Endodermal cell (in vitro differentiated cells): ENCODE measurements around the gene TMPRSS4. TPM values are rescaled to one million over a fixed set of nuclear protein-coding genes. Genes with fewer than 3 reads are reported as not detected.
A peak's percentile ranks its signal among the peaks of the same experiment; 100 is the strongest.

Experiments
- DNase-seq: peaks from one replicate; pipeline ENCODE4 v3.0.0-alpha.2; 2017
- H3K27ac ChIP-seq: 2 replicates; pipeline ENCODE4 v1.5.1; 2013; ENCODE audit warnings: mild to moderate bottlenecking, low read depth, low read length, moderate library complexity
- H3K27me3 ChIP-seq: 2 replicates; pipeline ENCODE4 v1.6.1; 2013; ENCODE audit warnings: mild to moderate bottlenecking, low read length, moderate library complexity; ENCODE audit not compliant: insufficient read depth, control insufficient read depth, poor library complexity, severe bottlenecking
- H3K36me3 ChIP-seq: 2 replicates; pipeline ENCODE4 v1.7.0; 2013; ENCODE audit warnings: mild to moderate bottlenecking, low read length, moderate library complexity; ENCODE audit not compliant: control insufficient read depth, insufficient read depth
- H3K4me1 ChIP-seq: one replicate; pipeline ENCODE4 v1.7.0; 2013; ENCODE audit warnings: low read length; ENCODE audit not compliant: control insufficient read depth, insufficient read depth
- H3K4me3 ChIP-seq: 2 replicates; pipeline ENCODE4 v1.5.1; 2013; ENCODE audit warnings: mild to moderate bottlenecking, low read length, moderate library complexity
- H3K9ac ChIP-seq: 2 replicates; pipeline ENCODE4 v1.6.1; 2013; ENCODE audit warnings: mild to moderate bottlenecking, low read length, moderate library complexity; ENCODE audit not compliant: poor library complexity, severe bottlenecking; ENCODE audit errors: extremely low read depth
- H3K9me3 ChIP-seq: 2 replicates; pipeline ENCODE4 v1.6.1; 2013; ENCODE audit warnings: mild to moderate bottlenecking, low read length, moderate library complexity; ENCODE audit not compliant: control insufficient read depth
- H3K27ac Mint-ChIP-seq: 2 replicates; pipeline ENCODE4 v1.8.0; 2020; ENCODE audit warnings: mixed read lengths
- H3K27me3 Mint-ChIP-seq: 2 replicates; pipeline ENCODE4 v1.8.0; 2021; ENCODE audit warnings: mild to moderate bottlenecking, mixed read lengths; ENCODE audit not compliant: insufficient read depth
- H3K36me3 Mint-ChIP-seq: 2 replicates; pipeline ENCODE4 v1.8.0; 2020; ENCODE audit warnings: low read depth, mixed read lengths
- H3K4me1 Mint-ChIP-seq: 2 replicates; pipeline ENCODE4 v1.8.0; 2020; ENCODE audit warnings: mixed read lengths
- H3K4me3 Mint-ChIP-seq: 2 replicates; pipeline ENCODE4 v1.8.0; 2020; ENCODE audit warnings: mild to moderate bottlenecking, moderate library complexity, mixed read lengths
- H3K9me3 Mint-ChIP-seq: 2 replicates; pipeline ENCODE4 v1.8.0; 2020; ENCODE audit warnings: mild to moderate bottlenecking, mixed read lengths
- WGBS, 2 experiments: methylation state at CpG; one replicate each; pipeline versions ENCODE4 v1.1.5 to v1.1.7; 2013; ENCODE audit warnings: missing lambda C conversion rate in 2 of 2, mixed read lengths in 1 of 2; ENCODE audit not compliant: insufficient coverage in 1 of 2, insufficient read length in 1 of 2; 5-methylcytosine and 5-hydroxymethylcytosine counted together
- total RNA-seq, 2 donors: library from RNA; stranded (reverse); fragmentation: NEBNext Ultra II Directional in 1 of 2; extraction: Animal tissue kit (Norgen Biotek cat#: 25700) in 1 of 2; gene quantifications; 2 replicates in 1 of 2; 3 replicates in 1 of 2; pipeline ENCODE4 v1.2.1, GENCODE V29; 2021
- TF ChIP-seq, protein P1 (sequence below): fragments of 200-600 bp; sonication (generic); conservative IDR thresholded peaks from 2 replicates; pipeline ENCODE4 v1.5.0; 2021; ENCODE audit warnings: antibody characterized with exemption, mild to moderate bottlenecking

TMPRSS4 gene
- total RNA-seq, 2 donors from 2014 or later: not detected

DNA sequence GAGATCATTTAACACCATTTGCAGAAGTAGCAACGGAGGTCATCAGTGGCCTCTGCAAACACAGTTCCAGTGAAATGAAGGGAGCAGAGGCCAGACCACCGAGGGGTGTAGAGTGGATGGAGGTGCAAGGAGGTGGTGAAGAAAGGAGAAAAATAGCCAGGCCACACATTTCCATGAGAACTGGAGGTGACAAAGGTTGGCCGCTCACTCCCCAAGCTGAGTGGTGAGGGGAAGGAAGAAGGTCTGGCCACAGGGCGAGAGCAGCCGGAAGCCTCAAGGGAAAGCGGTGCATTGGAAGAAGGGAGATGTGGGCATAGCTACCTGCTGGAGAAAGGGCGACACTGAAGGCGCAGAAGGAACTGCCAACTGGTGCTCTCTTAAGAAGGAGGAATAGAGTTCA, 20.1 kb upstream of the TMPRSS4 start:
- no peak overlapping the region for H3K27ac Mint-ChIP-seq
- TF ChIP-seq, protein P1, sequence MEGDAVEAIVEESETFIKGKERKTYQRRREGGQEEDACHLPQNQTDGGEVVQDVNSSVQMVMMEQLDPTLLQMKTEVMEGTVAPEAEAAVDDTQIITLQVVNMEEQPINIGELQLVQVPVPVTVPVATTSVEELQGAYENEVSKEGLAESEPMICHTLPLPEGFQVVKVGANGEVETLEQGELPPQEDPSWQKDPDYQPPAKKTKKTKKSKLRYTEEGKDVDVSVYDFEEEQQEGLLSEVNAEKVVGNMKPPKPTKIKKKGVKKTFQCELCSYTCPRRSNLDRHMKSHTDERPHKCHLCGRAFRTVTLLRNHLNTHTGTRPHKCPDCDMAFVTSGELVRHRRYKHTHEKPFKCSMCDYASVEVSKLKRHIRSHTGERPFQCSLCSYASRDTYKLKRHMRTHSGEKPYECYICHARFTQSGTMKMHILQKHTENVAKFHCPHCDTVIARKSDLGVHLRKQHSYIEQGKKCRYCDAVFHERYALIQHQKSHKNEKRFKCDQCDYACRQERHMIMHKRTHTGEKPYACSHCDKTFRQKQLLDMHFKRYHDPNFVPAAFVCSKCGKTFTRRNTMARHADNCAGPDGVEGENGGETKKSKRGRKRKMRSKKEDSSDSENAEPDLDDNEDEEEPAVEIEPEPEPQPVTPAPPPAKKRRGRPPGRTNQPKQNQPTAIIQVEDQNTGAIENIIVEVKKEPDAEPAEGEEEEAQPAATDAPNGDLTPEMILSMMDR: no peak
- no peaks in the 10 kb centered on the region for H3K36me3 Mint-ChIP-seq
- no peak overlapping the region for H3K4me3 Mint-ChIP-seq
- Histone ChIP-seq H3K27ac (no peak overlapping the region), H3K9ac (no peak overlapping the region), H3K36me3 (no peaks in the 10 kb centered on the region), H3K4me3 (no peak overlapping the region), H3K4me1 (no peaks in the 10 kb centered on the region), H3K9me3 (no peaks in the 10 kb centered on the region), H3K27me3 (no peaks in the 10 kb centered on the region)
- H3K4me1 Mint-ChIP-seq: peaks cover 9% of the 10 kb centered on the region
- H3K9me3 Mint-ChIP-seq: no peaks in the 10 kb centered on the region
- peak; percentile 36 for DNase-seq
- H3K27me3 Mint-ChIP-seq: peaks cover 7% of the 10 kb centered on the region
- WGBS, 2 experiments: 92 to 96% methylated on average over 7 to 8 of the region's 8 CpGs

DNA sequence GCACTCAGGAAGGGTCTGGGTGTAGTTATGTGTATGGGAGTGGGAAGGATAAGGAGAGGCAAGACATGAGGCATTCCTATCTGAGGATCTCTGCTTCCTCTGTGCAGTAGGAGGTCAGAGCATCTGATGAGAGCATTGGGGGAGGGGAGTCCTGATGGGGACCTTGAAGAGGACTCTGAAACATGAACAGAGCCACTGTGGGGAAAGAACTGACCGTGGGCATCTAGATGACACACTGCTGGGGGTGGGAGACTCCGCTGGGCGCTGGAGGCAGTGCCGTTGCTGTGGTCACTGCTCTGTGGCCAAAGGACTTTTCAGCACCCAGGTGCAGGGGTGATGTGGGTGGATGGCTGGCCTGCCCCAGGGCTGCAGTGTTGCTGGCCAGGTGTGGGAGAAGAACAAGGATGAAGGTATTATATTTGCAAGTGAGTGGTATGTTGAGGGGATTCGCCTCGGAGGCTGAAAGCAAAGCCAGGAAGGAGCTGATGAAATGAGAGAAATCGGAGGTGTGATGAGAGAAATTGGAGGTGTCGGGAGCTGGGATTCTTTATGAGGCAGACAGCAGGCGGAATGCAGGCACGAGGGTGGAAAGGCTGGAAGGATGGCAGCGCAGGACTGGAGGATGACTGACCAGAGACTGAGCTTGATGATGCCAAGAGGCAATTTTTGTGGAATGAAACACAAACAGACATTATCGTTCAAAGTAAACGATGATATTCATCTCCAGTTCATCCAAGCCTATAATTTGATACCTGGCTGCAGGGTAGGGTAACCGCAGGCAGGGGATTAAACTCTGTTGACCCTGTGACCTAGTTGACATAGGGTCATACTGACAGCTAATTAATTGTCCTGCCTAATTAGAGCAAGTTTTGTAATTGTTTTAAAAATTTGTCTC, 19.4 kb upstream of the TMPRSS4 start:
- 92 to 95% methylated on average over 11 to 14 of the region's 14 CpGs for WGBS, 2 experiments
- DNase-seq: peak; percentile 40
- Histone ChIP-seq H3K9me3 (no peaks in the 10 kb centered on the region), H3K9ac (no peak overlapping the region), H3K4me1 (no peaks in the 10 kb centered on the region), H3K4me3 (no peak overlapping the region), H3K27ac (no peak overlapping the region), H3K27me3 (no peaks in the 10 kb centered on the region), H3K36me3 (no peaks in the 10 kb centered on the region)
- H3K36me3 Mint-ChIP-seq: no peaks in the 10 kb centered on the region
- H3K4me3 Mint-ChIP-seq: no peak overlapping the region
- H3K27ac Mint-ChIP-seq: no peak overlapping the region
- H3K27me3 Mint-ChIP-seq: peaks cover 7% of the 10 kb centered on the region
- peaks cover 8% of the 10 kb centered on the region for H3K4me1 Mint-ChIP-seq
- TF ChIP-seq, protein P1: no peak
- H3K9me3 Mint-ChIP-seq: no peaks in the 10 kb centered on the region

DNA sequence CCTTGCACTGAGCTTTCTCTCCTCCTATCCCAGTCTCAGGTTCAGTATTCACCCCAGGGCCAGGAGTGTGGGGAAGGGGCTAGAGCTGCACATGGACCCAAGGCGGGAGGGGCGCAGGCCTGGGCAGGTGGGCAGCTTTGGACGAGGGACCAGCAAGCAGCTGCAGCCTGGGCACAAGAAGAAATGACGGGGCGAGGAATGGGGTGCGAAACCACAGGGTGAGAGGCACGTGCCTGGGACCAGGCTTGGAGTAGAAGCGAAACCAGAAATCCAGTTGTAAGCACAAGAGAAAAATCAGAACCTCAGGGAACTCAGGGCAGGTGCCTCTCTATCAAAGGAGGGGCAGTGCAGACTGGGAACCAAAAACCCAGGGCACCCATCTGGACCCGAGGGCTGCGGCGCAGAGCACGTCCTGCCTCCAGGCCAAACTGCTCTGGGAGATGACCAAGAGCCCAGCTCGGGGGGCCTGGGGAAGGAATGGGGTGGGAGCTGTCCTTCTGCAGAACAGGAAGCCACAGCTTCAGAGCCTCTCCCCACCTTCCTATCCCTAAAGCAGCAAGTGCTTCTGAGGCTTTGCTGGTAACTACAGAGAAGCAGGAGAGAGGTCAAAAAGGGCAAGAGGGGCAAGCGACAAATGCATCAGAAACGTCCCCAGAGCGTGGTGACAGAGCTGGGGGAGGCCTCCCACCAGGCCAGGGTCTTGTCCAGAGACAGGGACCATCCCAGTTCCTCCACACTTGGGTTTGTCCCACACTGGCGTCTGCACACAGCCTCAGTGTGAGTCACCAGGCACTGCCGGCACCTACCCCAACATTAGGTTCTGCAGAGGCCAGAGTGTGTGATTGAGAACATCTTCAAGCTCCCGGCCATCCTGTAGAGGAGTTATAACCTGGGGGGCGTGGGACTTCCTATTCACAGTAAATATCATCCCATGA, 18.3 kb upstream of the TMPRSS4 start:
- H3K4me1 Mint-ChIP-seq: peaks cover 14% of the 10 kb centered on the region
- H3K9me3 Mint-ChIP-seq: no peaks in the 10 kb centered on the region
- H3K36me3 ChIP-seq: no peaks in the 10 kb centered on the region

More for the DNA sequence above, 18.3 kb upstream of the TMPRSS4 start:
- no peaks in the 10 kb centered on the region for H3K9me3 ChIP-seq
- no peak overlapping the region for H3K9ac ChIP-seq
- H3K4me1 ChIP-seq: no peaks in the 10 kb centered on the region
- no peaks in the 10 kb centered on the region for H3K36me3 Mint-ChIP-seq
- no peak overlapping the region for H3K27ac ChIP-seq
- WGBS, 2 experiments: 77 to 90% methylated on average over 5 to 20 of the region's 20 CpGs
- no peak overlapping the region for H3K27ac Mint-ChIP-seq
- TF ChIP-seq, protein P1: no peak
- peak; percentile 41 for DNase-seq
- H3K4me3 ChIP-seq: no peak overlapping the region
- peaks cover 7% of the 10 kb centered on the region for H3K27me3 Mint-ChIP-seq
- H3K27me3 ChIP-seq: no peaks in the 10 kb centered on the region
- no peak overlapping the region for H3K4me3 Mint-ChIP-seq
